Hepatocyte (in vitro differentiated cells): Measurements from ENCODE around the gene PARD3B.

Source experiments
- CTCF ChIP-seq: fragments of 200-600 bp; sonication (generic); IDR thresholded peaks from 2 replicates; pipeline ENCODE4 v1.5.1; 2016; ENCODE audit warnings: antibody characterized with exemption, mild to moderate bottlenecking; ENCODE audit not compliant: poor library complexity
- EZH2 ChIP-seq: fragments of 200-600 bp; sonication (generic); IDR thresholded peaks from 2 replicates; pipeline ENCODE4 v1.6.1; 2016; ENCODE audit warnings: antibody characterized with exemption, mild to moderate bottlenecking, borderline replicate concordance
- EZH2phosphoT487 ChIP-seq: fragments of 200-600 bp; sonication (generic); IDR thresholded peaks from one replicate; pipeline ENCODE4 v1.6.1; 2018; ENCODE audit warnings: antibody characterized with exemption, mild to moderate bottlenecking, low read depth, moderate library complexity; ENCODE audit not compliant: unreplicated experiment, severe bottlenecking

- TF ChIP-seq CTCF (no peak), EZH2phosphoT487 (no peak), EZH2 (no peak)
Measured at GRCh38 chr2:204982303-204982702, 437.0 kb downstream of the PARD3B start.
